NCI-H1048 (cell line): ENCODE results near the gene TBC1D32.
"Not testable (repeated sequence)": the region's sequence is repeated elsewhere in the genome, so short reads cannot be mapped to it uniquely, and the experiment has no call there.

ENCODE experiments used
- DNase-seq: peaks from one replicate; lab custom pipeline; 2025; lab: John Stamatoyannopoulos, UW

The TBC1D32 gene

DNA sequence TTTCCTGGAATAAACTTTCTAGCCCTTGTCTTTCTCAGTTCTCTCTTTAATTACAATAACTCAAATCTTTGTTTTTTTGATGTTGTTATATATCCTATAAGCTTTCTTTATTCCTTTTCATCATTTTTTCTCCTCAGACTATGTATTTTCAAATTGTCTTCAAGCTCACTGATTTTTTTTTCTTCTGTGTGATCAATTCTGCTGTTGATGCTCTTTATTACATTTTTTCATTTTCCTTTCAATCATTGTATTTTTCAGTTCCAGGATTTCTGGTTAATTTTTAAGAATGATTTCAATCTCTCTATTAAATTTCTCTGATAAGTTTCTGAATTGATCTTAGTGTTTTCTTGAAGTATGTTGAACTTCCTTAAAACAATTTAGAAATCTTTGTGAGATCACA, 209.7 kb downstream of the TBC1D32 start:
- no peak for DNase-seq

DNA sequence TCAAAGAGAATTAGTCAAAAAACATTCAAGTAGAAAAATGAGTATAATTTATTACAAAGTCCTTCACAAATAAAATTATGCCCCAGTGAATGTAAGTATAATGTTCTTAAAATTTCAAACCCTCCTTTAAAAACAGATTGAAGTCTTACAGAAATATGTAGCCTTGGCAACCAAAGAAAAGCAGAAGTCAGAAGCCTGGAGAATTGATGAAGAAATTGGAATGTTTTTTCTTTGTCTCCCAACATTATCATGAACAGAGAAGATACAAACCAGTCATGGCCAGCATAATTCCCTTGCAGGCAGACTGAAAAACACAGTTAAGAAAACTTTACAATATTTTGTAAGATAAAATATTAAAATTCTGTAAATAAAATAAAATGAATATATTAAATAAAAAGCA, 221.9 kb downstream of the TBC1D32 start:
- DNase-seq = no peak

DNA sequence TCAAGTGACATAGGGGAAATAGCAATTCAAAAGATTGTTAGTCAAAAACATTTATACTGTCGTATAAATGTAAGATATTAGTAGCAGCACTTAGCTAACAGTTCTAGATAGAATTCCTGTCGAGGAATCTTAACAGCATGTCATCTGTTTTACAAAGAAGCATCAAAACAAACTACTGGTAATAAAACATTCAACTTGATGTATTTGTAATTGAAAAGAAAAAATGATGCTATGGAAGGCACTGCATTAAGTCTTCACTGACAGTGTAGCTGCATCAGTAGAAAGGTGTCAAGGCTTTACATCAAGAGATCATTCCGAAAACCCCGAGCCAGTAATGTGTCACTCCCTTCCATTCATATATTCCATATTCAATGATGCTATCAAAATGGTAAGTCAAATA, 223.5 kb downstream of the TBC1D32 start:
- DNase-seq = no peak

DNA sequence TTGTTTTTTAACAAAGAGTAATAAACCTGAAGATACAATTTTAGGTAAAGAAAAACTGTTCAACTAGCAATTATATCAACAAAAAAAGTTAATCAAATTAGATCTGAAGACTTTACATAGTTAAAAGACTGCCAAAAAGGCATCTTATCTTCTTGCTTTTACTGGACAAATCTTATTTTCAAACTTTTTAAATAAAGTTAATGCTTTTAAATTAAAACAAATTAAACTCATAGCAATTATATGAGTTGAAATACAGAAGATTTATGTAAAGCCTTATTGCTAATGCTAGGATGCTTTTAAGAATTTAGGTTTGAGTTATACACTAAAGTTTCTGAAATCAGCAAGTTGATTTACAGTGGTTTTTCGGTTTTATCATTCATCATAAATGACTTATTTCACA, 227.3 kb downstream of the TBC1D32 start:
- DNase-seq = no peak

DNA sequence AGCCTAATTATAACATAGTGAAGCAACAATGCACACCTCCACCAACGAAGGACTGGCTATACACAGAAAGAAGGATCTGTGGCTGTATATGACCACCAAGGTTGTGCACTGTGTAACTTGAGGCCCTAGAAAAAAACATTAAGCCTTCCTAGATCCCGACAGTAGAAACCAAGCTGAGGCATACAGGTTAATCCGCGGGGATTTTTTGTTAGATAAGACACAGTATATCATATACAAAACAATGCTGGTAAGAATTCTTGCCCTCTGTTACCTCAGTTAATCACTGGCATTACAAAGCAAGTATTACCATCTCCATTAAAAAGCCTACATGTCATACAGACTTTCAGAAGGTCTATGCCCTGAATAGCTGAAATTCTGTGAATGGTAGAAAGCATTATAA, 228.8 kb downstream of the TBC1D32 start:
- no peak for DNase-seq

DNA sequence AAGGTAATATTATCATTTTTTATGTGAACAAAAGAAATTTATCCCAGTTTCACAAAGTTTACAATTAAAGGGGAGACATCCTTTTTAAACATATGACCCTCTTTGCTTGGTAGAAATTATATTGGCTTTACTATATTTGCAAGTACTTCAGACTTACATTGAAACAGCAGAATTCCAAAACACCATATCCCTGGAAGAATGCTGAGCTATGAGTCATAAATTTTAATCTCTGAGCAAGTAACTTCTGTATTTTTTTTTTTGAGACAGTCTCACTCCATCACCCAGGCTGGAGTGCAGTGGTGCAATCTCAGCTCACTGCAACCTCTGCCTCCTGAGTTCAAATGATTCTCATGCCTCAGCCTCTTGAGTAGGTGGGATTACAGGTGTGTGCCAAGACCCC, 240.4 kb downstream of the TBC1D32 start:
- DNase-seq = no peak

DNA sequence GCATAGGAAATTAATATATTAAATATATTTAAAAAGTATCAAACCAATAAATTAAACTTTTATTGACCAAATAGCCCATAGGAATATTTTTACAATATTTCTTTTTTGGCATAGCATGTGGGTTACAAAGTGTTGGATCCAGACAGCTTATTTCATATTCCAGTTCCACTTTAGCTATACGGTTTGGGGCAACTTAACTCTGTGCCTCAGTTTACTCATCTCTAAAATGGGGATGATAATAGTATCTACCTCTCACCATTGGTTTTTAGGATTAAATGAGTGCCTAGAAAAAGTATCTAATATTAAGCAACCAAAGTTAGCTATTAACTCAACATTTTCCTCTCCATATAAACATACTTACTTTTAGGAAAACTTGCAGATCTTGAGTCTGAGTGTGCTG, 243.8 kb downstream of the TBC1D32 start:
- DNase-seq = no peak

DNA sequence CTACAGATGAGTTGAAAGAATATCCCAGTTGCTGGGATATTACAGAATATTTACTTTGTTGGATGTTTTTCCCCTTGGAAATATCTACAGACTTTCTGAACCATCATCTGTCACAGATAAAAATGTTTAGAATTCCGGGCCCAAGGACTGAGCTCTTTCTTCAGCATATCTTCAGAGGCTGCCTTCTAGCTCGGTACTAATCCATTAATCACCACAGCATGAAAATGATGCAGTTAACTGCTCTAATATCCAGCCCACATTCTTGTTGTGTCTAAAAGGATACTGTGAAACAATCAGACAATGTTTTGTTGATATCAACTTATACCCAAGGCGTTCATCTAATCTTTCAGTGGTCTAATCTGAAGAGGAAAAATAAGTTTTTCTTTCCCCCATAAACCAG, 247.4 kb downstream of the TBC1D32 start:
- no peak for DNase-seq

DNA sequence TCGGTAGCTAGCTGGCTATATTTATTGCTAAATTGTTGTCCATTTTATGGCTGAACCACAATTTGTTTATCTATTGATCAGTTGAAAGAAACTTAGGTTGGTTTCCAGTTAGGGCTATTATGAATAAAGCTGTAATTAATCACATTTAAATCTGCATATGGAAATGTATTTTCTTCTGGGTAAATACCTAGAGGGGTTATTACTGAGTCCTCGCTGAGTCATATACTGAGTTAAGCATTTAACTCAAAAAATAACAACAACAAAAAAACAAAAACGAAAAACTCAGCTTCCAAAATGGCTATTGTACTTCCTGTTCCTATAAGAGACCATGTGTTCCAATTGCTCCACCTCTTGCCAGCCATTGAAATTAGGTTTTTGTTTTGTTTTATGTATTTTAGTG, 258.2 kb downstream of the TBC1D32 start:
- no peak for DNase-seq

DNA sequence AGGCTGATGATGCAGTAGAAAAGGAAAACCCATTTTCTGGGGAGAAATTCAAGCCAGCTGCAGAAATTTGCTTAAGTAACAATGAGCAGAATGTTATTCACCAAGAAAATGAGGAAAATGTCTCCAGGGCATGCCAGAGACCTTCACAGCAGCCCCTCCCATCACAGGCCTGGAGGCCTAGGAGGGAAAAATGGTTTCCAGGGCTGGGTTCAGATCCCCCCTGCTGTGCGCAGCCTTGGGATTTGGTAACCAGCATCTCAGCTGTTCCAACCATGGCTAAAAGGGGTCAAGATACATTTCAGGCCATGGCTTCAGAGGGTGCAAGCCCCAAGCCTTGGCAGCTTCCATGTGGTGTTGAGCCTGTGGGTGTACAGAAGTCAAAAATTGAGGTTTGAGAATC, 265.5 kb downstream of the TBC1D32 start:
- DNase-seq = not testable (repeated sequence)

DNA sequence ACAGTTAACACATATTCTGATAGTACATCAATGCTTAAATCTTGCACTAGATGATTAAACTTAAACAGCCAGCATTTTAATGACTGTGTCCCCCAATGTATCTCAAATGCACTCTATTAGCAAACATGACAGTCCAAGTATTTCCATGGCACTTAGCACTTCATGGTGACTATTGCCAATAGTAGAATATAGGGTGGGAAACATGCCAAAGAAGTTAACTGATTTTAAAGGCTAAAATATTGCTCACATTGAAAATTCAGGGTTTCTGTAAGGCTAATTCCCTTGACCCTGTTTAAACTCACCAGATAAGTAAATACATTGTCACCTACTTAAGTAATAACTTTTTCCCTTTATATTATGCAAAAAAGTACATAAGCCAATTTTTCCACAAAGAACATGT, 266.9 kb downstream of the TBC1D32 start:
- DNase-seq = no peak

DNA sequence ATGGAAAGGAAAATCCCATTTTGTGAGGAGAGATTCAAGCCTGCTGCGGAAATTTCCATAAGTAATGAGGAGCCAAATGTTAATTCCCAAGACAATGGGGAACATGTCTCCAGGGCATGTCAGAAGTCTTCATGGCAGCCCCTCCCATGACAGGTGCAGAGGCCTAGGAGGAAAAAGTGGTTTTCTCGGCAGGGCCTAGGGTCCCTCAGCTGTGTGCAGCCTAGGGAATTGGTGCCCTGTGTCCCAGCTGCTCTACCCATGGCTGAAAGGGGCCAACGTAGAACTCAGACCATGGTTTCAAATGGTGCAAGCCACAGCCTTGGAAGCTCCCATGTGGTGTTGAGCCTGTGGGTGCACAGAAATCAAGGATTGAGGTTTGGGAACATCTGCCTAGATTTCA, 269.9 kb downstream of the TBC1D32 start:
- no peak for DNase-seq

DNA sequence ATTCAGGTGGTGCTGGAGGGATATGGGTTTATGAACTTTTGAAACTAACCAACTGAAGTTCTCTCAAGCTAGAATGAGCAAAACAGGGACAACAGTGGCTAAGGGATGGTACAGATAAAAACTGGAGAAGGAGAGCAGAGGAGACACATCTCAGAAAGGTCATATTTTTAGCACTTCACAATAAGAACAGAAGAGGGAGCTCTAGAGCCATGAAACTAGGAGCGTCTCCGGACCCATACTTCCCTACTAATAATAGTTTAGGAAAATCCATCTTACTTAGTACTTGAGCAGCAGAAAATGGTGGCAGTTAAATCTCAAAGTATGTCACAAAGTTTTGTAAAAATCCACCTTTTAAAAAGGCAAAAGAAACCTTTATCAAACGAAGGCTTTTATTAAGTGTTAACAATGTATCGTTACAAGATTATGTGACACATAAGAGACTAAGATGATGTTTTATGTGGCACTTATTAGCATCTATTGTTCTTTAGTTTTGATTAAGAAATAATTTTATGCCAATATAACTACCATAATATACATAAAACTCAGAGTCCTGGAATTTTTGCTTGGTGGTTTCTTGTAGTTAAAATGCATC, 278.6 kb downstream of the TBC1D32 start:
- no peak for DNase-seq

DNA sequence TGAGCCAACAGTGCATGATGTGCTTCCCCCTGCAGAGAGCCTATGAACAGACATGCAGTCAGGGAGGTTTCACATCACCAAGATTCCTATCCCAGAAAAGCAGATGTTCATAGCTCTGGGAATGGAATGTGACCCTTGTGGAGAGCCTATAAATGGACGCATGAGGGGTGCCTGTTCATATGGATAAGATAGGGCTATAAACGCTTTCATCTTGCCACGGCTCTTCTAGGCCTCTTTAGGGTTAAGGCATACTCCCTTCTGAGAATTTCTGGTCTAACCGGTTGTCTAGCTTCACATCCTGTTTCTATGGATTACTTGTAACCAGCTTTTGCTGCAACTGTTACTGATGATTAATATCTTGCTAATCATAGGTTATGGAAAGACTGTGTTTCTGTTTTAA, 285.7 kb downstream of the TBC1D32 start:
- DNase-seq = not testable (repeated sequence)

DNA sequence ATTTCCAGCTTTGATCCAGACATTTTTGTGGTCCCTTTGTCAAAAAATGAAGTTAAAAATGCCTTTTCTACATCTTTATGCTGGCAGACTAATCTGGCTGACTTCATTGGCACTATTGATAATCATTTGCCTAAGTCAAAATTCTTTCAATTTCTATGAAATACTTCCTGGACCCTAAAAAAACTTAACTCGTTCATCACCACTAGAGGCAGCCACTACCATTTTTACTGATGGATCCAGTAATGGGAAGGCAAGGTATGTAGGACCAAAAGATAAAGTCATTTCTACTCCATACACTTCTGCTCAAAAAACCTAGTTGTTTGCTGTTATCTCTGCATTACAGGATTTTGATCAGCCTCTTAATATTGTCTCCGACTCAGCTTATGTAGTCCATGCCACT, 289.4 kb downstream of the TBC1D32 start:
- DNase-seq = not testable (repeated sequence)

DNA sequence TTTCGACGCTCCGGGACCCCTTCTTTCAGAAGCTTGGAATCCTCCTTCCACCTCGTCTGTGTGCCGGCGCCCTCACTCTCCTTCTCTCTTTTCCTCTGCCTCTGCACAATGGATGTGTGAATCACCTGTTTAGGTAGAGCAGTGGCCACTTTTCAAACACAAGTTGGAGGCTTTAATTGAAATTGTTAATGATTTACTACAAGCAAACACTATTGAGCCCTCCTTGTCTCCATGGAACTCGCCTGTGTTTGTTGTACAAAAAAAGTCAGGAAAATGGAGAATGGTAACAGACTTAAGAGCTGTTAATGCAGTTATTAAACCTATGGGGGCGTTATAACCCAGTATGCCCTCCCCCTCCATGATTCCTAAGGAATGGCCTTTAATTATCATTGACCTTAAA, 290.6 kb downstream of the TBC1D32 start:
- DNase-seq = not testable (repeated sequence)

DNA sequence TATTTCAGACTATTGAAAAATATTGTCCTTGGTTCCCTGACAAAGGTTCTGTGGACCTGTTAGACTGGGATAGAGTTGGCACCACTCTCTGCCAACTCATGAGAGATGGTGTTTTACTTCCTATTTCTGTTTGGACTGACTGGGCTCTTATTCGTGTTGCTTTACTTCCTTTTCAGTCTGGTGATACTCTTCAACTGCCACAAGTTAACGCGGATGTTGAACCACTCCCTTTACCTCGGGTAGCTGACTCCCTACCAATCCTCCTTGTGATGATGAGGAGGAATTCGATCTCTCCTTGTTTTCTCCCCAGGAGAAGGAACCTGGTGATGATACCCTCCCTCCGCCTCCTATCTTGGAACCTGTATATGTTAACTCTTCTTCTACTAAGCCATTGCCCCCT, 291.1 kb downstream of the TBC1D32 start:
- not testable (repeated sequence) for DNase-seq

DNA sequence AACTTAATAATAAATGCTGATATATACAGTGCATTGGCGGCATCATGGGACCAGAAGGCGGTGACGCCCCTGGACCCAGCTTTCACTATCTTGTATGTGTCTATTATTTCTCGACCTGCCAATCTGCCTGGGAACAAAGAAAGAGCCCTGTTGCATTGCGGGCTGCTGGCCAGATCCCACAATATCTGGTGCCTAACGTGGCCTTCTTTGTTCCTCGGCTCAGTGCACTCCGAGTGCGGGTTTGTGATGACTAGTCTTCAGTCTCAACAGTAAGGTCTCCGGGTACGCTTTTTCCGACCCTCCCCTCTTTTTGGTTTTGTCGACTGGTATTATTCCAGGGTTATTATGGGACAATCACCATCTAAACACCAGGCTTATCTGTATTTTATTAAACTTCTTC, 291.5 kb downstream of the TBC1D32 start:
- no peak for DNase-seq

DNA sequence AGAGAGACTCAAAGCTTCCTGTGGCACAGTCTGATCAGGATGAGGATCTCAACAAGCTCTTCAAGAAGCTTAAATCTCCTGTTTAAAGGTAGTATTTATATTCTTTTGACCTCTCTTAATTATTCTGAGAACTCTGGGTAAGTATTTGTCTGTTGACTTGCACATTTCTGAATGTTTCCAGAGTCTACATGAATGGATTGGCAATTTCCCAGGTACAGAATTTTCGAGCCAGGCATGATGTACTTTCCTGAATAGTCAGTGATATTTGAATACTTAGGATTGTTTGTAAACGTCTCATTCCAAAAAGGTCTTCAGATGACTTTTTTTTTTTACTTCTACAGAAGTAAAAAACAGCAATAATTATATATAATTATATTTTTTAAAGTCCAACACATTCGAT, 293.4 kb downstream of the TBC1D32 start:
- DNase-seq = no peak

DNA sequence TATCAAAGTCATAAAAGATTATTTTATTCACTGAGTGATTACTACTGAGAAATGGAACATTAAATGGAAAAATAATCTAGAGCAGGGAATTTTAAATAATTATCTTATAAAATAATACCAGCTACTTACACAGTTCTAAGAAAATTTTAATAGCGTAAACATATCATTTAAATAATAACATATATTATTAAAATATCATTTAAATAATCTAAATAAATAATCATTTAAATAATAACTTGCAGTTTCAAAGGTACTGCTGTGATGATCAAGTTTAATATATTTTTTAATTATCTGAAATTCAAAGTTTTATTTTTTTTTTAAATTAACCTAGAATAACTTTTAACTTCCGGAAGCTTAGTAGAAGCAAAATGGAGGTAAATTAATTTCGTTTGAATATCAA, 301.2 kb downstream of the TBC1D32 start:
- DNase-seq = no peak

DNA sequence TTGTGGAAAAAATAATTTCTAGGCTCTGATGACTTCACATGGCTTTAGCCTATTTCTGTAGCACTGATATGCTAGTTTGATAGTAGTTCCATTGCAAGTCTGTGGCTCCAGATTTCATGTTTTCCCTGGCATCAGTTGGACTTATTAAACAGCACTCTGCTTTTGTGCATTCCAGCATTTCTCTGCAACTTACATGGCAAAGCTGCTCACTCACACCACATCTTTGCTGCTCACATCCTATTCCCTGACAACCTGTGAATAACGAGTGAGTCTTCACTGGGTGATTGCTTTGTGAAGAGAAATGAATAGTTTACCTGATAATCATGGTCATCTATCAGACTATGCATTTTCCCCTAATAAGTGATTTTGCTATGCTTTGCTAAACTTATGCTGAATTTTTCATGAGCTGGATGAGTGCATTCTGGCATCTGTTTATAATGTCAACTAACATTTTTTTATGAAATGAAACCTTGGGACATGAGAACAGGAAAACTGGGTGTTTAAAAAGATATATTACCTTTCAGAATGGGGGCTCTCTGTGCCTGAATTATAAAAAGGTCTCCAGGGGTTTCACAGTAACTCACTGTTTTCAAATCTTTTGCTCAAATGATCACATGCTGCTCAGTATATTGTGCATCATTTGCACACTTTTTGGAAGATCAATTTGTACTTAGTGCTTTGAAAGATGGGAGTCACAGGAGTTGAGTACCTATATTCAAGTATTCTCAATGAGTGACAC, 301.8 kb downstream of the TBC1D32 start:
- DNase-seq = no peak
